GM23338 (cell line): ENCODE data around the gene AP5Z1.

ENCODE experiments used
- CREB1 ChIP-seq: fragments of 250-450 bp; sonication (Bioruptor Pico); IDR thresholded peaks from 2 replicates; pipeline ENCODE4 v1.5.0; 2020; ENCODE audit warnings: low read depth, mild to moderate bottlenecking, moderate library complexity
- CTCF ChIP-seq, 2 experiments: fragments of 200-600 bp in 1 of 2; sonication (generic) in 1 of 2; conservative IDR thresholded peaks; 2 replicates each; pipeline versions ENCODE4 v1.5.1 to v1.6.1; 2016 to 2017; ENCODE audit warnings: antibody characterized with exemption in 2 of 2, low read depth in 2 of 2, mild to moderate bottlenecking in 2 of 2, moderate library complexity in 1 of 2
- EZH2 ChIP-seq: fragments of 200-600 bp; sonication (generic); IDR thresholded peaks from one replicate; pipeline ENCODE4 v1.8.0; 2017; ENCODE audit warnings: antibody characterized with exemption, mild to moderate bottlenecking, low read depth; ENCODE audit not compliant: unreplicated experiment
- POLR2AphosphoS5 ChIP-seq: IDR thresholded peaks from 2 replicates; pipeline ENCODE4 v1.6.1; 2016; ENCODE audit warnings: antibody characterized with exemption, low read depth
- REST ChIP-seq: IDR thresholded peaks from one replicate; pipeline ENCODE4 v1.6.1; 2018; ENCODE audit warnings: antibody characterized with exemption; ENCODE audit not compliant: unreplicated experiment
- ZNF114 ChIP-seq: fragments of 250-450 bp; sonication (Bioruptor Pico); IDR thresholded peaks from 2 replicates; pipeline ENCODE4 v1.5.0; 2020; ENCODE audit warnings: mild to moderate bottlenecking, moderate library complexity
- ZNF331 ChIP-seq: fragments of 250-450 bp; sonication (Bioruptor Pico); IDR thresholded peaks from 2 replicates; pipeline ENCODE4 v1.5.0; 2020; ENCODE audit warnings: low read depth, mild to moderate bottlenecking, moderate library complexity

GRCh38 chr7:4760952-4761351 is 14.5 kb upstream of the AP5Z1 start:
- no peak for TF ChIP-seq REST
- no peak for TF ChIP-seq CREB1
- TF ChIP-seq CTCF (conservative IDR thresholded peaks at IDR 0.05; ENCODE audit: low read depth in 2 of 2): no peak
- TF ChIP-seq ZNF114 (CRISPR knock-in tag): no peak
- no peak for TF ChIP-seq EZH2
- TF ChIP-seq POLR2AphosphoS5: no peak
- no peak for TF ChIP-seq ZNF331
